ENCODE data around the gene GPR137B. TPM values are rescaled to one million over a fixed set of nuclear protein-coding genes. Genes with fewer than 3 reads are reported as not detected.

Gene GPR137B
- total RNA-seq, 1 donor from 2014 or later = 14.8 TPM

GRCh38 chr1:236100799-236101198 lies 41.5 kb upstream of the GPR137B start:
- DNase-seq (ENCODE audit: low read depth) = no peak
- H3K4me3 ChIP-seq (ENCODE audit: low read depth, low read length) = no peak overlapping the region
- TF ChIP-seq, protein P1, sequence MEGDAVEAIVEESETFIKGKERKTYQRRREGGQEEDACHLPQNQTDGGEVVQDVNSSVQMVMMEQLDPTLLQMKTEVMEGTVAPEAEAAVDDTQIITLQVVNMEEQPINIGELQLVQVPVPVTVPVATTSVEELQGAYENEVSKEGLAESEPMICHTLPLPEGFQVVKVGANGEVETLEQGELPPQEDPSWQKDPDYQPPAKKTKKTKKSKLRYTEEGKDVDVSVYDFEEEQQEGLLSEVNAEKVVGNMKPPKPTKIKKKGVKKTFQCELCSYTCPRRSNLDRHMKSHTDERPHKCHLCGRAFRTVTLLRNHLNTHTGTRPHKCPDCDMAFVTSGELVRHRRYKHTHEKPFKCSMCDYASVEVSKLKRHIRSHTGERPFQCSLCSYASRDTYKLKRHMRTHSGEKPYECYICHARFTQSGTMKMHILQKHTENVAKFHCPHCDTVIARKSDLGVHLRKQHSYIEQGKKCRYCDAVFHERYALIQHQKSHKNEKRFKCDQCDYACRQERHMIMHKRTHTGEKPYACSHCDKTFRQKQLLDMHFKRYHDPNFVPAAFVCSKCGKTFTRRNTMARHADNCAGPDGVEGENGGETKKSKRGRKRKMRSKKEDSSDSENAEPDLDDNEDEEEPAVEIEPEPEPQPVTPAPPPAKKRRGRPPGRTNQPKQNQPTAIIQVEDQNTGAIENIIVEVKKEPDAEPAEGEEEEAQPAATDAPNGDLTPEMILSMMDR (conservative IDR thresholded peaks at IDR 0.05; ENCODE audit: low read depth, low read length) = no peak

GRCh38 chr1:236101233-236102200 lies 40.8 kb upstream of the GPR137B start:
- no peak overlapping the region for H3K4me3 ChIP-seq (ENCODE audit: low read depth, low read length)
- no peak for DNase-seq (ENCODE audit: low read depth)
- TF ChIP-seq, protein P1 (conservative IDR thresholded peaks at IDR 0.05; ENCODE audit: low read depth, low read length) = no peak

DNA sequence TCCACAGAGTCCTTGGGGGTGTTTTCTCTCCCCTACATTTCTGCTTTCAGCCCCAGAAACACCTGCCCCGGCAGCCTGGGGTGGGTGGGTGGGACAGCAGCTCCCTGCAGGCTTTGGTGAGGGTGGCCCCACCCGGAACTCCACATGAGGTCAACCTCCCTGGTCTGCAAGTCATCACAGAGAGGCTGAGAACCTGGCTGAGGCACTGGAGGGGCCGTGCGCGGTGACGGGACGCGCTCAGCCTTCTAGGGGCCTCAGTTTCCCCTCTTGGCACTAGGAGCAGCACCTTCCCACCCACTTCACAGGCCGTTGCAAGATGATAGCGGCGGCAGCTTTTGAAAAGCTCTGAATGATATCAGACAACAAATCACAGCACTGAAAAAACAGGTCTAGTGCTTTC lies 39.7 kb upstream of the GPR137B start:
- DNase-seq (ENCODE audit: low read depth) = no peak
- TF ChIP-seq, protein P1 (conservative IDR thresholded peaks at IDR 0.05; ENCODE audit: low read depth, low read length) = no peak
- H3K4me3 ChIP-seq (ENCODE audit: low read depth, low read length) = no peak overlapping the region

DNA sequence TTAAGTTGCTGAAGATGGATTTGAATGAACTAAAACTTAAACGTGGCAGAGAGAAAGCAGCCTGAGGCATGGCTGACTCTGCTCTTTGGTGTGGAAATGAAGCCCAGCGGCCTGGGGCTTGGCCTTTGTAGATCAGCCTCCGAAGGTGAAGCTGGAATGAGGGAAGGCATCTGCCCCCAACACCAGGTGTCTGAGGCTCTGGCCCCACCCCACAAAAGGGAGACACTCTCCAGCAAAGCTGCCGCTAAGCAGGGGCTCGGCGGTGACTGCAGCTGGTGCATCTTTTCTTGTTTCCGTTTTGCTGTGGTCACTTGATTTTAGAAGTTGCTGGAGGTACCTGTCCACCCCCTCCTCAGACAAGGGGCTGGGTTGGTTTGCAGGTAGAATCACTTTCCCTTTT lies 39.3 kb upstream of the GPR137B start:
- TF ChIP-seq, protein P1 (conservative IDR thresholded peaks at IDR 0.05; ENCODE audit: low read depth, low read length) = no peak
- no peak overlapping the region for H3K4me3 ChIP-seq (ENCODE audit: low read depth, low read length)
- DNase-seq (ENCODE audit: low read depth) = no peak

DNA sequence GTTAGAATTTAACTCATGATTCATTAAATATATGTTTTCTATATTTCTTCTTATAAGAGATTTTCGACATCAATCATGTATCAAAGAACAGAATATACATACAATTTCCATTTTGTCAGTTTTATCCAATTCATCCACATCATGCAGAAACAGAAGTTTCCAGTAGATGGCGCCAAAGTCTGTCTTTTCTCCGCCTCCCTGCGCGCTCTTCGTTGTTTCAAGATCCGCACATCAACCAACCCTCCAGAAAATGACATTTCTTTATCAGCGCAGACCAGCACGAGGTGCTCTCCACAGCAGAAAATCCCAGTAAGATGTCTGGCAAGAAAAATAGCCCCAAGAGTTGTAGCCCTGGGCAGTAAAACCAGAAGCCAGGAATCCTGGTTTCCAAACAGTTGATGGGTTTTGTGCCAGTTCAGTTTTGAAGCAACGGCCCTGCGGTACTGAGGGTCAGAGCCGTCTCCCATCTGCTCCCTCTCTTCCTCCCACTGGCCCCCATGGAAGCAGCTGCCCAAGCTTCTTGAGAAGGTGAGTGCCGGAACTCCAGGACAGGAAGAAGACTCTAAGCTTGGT lies 38.6 kb upstream of the GPR137B start:
- DNase-seq (ENCODE audit: low read depth) = no peak
- TF ChIP-seq, protein P1 (conservative IDR thresholded peaks at IDR 0.05; ENCODE audit: low read depth, low read length) = peak; percentile 80
- no peak overlapping the region for H3K4me3 ChIP-seq (ENCODE audit: low read depth, low read length)

GRCh38 chr1:236107121-236107907 lies 35.0 kb upstream of the GPR137B start:
- H3K4me3 ChIP-seq (ENCODE audit: low read depth, low read length) = no peak overlapping the region
- no peak for DNase-seq (ENCODE audit: low read depth)
- TF ChIP-seq, protein P1 (conservative IDR thresholded peaks at IDR 0.05; ENCODE audit: low read depth, low read length) = no peak
